Psoas muscle (tissue), 8 donors: Measurements from ENCODE around the gene PODN. TPM values are rescaled to one million over a fixed set of nuclear protein-coding genes. Genes with fewer than 3 reads are reported as not detected.

ENCODE experiments used
- ATAC-seq, 4 donors: fragments of 200-7000 bp; cut with Tn5 transposase; one replicate each; pipeline ENCODE4 v1.9.1; 2020; ENCODE audit warnings: moderate library complexity in 3 of 4, mild to moderate bottlenecking in 2 of 4
- DNase-seq, 2 donors: peaks; one replicate each; pipeline ENCODE4 v3.0.0-alpha.2; 2020
- H3K27ac ChIP-seq: fragments of 200-600 bp; one replicate; pipeline ENCODE4 v1.8.0; 2022
- H3K27me3 ChIP-seq, 3 donors: fragments of 200-600 bp in 1 of 3; one replicate each; pipeline versions ENCODE4 v1.6.1 to v1.8.0; 2013 to 2022; ENCODE audit warnings: low read length in 2 of 3, mild to moderate bottlenecking in 2 of 3, moderate library complexity in 1 of 3; ENCODE audit not compliant: insufficient read depth in 3 of 3
- H3K36me3 ChIP-seq, 2 donors: fragments of 200-600 bp in 1 of 2; one replicate each; pipeline versions ENCODE4 v1.6.1 to v1.8.0; 2013 to 2022; ENCODE audit warnings: low read depth in 1 of 2, mild to moderate bottlenecking in 1 of 2, moderate library complexity in 1 of 2; ENCODE audit not compliant: insufficient read depth in 1 of 2
- H3K4me1 ChIP-seq: fragments of 200-600 bp; one replicate; pipeline ENCODE4 v1.8.0; 2022
- H3K4me3 ChIP-seq: fragments of 200-600 bp; one replicate; pipeline ENCODE4 v1.8.0; 2022; ENCODE audit warnings: mild to moderate bottlenecking
- H3K9me3 ChIP-seq: fragments of 200-600 bp; one replicate; pipeline ENCODE4 v1.8.0; 2022
- CTCF ChIP-seq: fragments of 200-600 bp; IDR thresholded peaks from one replicate; pipeline ENCODE4 v1.8.0; 2022; ENCODE audit warnings: antibody characterized with exemption
- WGBS, 3 donors: extraction: QIAGEN DNeasy Blood & Tissue Kit; methylation state at CpG; one replicate each; pipeline versions ENCODE4 v1.1.6 to v1.1.7; 2013; 5-methylcytosine and 5-hydroxymethylcytosine counted together
- intact Hi-C, 2 donors: fragments of 100-400 bp; cut with DNase I; formaldehyde crosslinking; loops; one replicate each; pipeline versions ENCODE4 v1.11.0 to v1.14.2; 2022
- polyA plus RNA-seq, 3 donors: library from polyadenylated mRNA; stranded (reverse); fragments of 200-250 nt; gene quantifications; one replicate each; pipeline ENCODE4 v1.2.3, GENCODE V29; 2013
- total RNA-seq, 4 donors: library from RNA; stranded (reverse); fragmentation: NEBNext Ultra II Directional in 2 of 4; extraction: Animal tissue kit (Norgen Biotek cat#: 25700) in 2 of 4; gene quantifications; one replicate each; pipeline versions ENCODE4 v1.2.1 to v1.2.4, GENCODE V29; 2021 to 2023
- donor health status: healthy with polysubstance abuse.
- donor health status: DM: no; HTN: no; CAD: no; lungs with moderate emphysema.
- donor health status: Bipolar disorder and iron deficiency.
- donor health status: healthy.
- donor health status: DM: yes; HTN: yes; CAD: no.
- donor health status: DM: no; HTN: no; CAD: no.
- donor health status: DM: no; HTN: no; CAD: no.
- donor health status: DM: yes; HTN: yes; CAD: no.

Gene PODN
- total and polyA plus RNA-seq, 7 donors: 3.0 to 27.1 (median 7.2) TPM

GRCh38 chr1:53134042-53134485 is 72.1 kb downstream of the PODN start:
- no peaks in the 10 kb centered on the region for H3K4me1 ChIP-seq
- H3K36me3 ChIP-seq: no peaks in the 10 kb centered on the region
- no peak overlapping the region for H3K4me3 ChIP-seq
- intact Hi-C loops: no loop called here
- 82 to 95% (median 84%) methylated on average over 7 of the region's 7 CpGs for WGBS, 3 donors
- peaks cover 9% of the 10 kb centered on the region for H3K9me3 ChIP-seq
- DNase-seq: no peak
- H3K27me3 ChIP-seq: no peaks in the 10 kb centered on the region
- H3K27ac ChIP-seq: no peak overlapping the region
- no peak for ATAC-seq
- TF ChIP-seq CTCF: no peak

Other genes with a start within 250 kb of the PODN start
- under 1 TPM in 1 of 4 donors, not detected in 3; 0.13 TPM for gene ZYG11A, start 219.5 kb upstream of the PODN start, total RNA-seq
- gene ZYG11A, start 219.5 kb upstream of the PODN start, polyA plus RNA-seq: not detected
- 10 to 100 TPM; 44.5 to 87.7 (median 53.5) TPM for gene ECHDC2, start 140.5 kb upstream of the PODN start, total RNA-seq
- gene ECHDC2, start 140.5 kb upstream of the PODN start, polyA plus RNA-seq: 10 to 100 TPM; 25.4 to 43.1 (median 42.6) TPM
- gene SCP2, start 134.9 kb upstream of the PODN start, total RNA-seq: 10 to 100 TPM; 75.9 to 96.9 (median 90.4) TPM
- 10 to 100 TPM; 49.3 to 88.3 (median 58.3) TPM for gene SCP2, start 134.9 kb upstream of the PODN start, polyA plus RNA-seq
- gene SLC1A7, start 80.4 kb downstream of the PODN start, total RNA-seq: 1 to 10 TPM in 2 of 4 donors, under 1 TPM in 2; 0.32 to 6.2 (median 0.77) TPM
- under 1 TPM; 0.04 to 0.59 (median 0.31) TPM for gene SLC1A7, start 80.4 kb downstream of the PODN start, polyA plus RNA-seq
- gene CPT2, start 134.6 kb downstream of the PODN start, total RNA-seq: 10 to 100 TPM; 18.7 to 31.6 (median 22.2) TPM
- gene CPT2, start 134.6 kb downstream of the PODN start, polyA plus RNA-seq: 10 to 100 TPM in 1 of 3 donors, 1 to 10 TPM in 2; 8.1 to 16.8 (median 8.9) TPM
- gene CZIB, start 158.4 kb downstream of the PODN start, total RNA-seq: 10 to 100 TPM; 50.0 to 57.3 (median 54.2) TPM
- gene CZIB, start 158.4 kb downstream of the PODN start, polyA plus RNA-seq: 10 to 100 TPM; 47.8 to 70.9 (median 49.3) TPM
- gene MAGOH, start 176.3 kb downstream of the PODN start, total RNA-seq: 10 to 100 TPM; 15.9 to 33.6 (median 26.4) TPM
- gene MAGOH, start 176.3 kb downstream of the PODN start, polyA plus RNA-seq: 100 to 1,000 TPM in 1 of 3 donors, 10 to 100 TPM in 2; 47.2 to 103 (median 59.2) TPM